Tibial artery (tissue), 4 donors: ENCODE measurements around the gene PTPRG.

Source experiments
- DNase-seq, 2 donors: peaks; one replicate each; pipeline ENCODE4 v3.0.0-alpha.2; 2019
- H3K27ac ChIP-seq, 2 donors: fragments of 200-600 bp; sonication (generic) in 1 of 2; 1 replicate in 1 of 2; 2 replicates in 1 of 2; pipeline ENCODE4 v1.5.1; 2018 to 2019; ENCODE audit warnings: mild to moderate bottlenecking in 1 of 2
- H3K27me3 ChIP-seq, 2 donors: fragments of 200-600 bp; sonication (generic) in 1 of 2; one replicate each; pipeline versions ENCODE4 v1.5.1 to v1.6.0; 2016 to 2019
- H3K36me3 ChIP-seq, 3 donors: fragments of 200-600 bp; sonication (generic) in 2 of 3; one replicate each; pipeline ENCODE4 v1.5.1; 2016 to 2019; ENCODE audit warnings: mild to moderate bottlenecking in 2 of 3
- H3K4me1 ChIP-seq, 4 donors: fragments of 200-600 bp; sonication (generic) in 2 of 4; 1 replicate in 3 of 4; 2 replicates in 1 of 4; pipeline ENCODE4 v1.5.1; 2016 to 2019
- H3K4me3 ChIP-seq, 2 donors: fragments of 200-600 bp; sonication (generic) in 1 of 2; 1 replicate in 1 of 2; 2 replicates in 1 of 2; pipeline ENCODE4 v1.5.1; 2018 to 2019; ENCODE audit warnings: mild to moderate bottlenecking in 2 of 2
- H3K9me3 ChIP-seq, 3 donors: fragments of 200-600 bp; sonication (generic) in 1 of 3; one replicate each; pipeline ENCODE4 v1.5.1; 2016 to 2019
- intact Hi-C: fragments of 100-400 bp; cut with DNase I; formaldehyde crosslinking; loops from one replicate; pipeline ENCODE4 v1.15.0; 2023; ENCODE audit warnings: low total_unique reads
- TF ChIP-seq, protein P1 (sequence below), 2 experiments: fragments of 200-600 bp in 1 of 2; fragments of 450-650 bp in 1 of 2; IDR thresholded peaks; one replicate each; pipeline ENCODE4 v1.5.1; 2017 to 2019; ENCODE audit warnings: antibody characterized with exemption in 2 of 2, mild to moderate bottlenecking in 1 of 2, moderate library complexity in 1 of 2

The PTPRG gene

DNA sequence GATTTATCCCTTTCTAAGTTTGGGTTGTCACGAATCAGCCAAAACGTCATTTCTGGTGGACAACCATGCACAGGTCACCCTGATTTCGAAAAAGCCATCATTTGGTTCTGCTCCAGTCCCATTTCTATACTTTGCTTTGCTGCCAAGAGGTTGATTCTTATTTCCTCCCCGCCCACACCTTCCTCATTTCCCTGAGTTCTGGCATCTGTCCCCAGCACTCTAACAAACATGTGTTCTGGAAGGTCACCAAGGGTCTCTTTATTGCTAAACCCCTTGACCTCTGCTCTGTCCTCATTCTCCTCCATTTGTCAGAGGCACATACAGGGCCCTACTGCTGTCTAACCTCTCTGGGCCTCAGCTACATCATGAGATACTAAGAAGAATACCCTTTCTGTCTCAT is 36.4 kb upstream of the PTPRG start:
- TF ChIP-seq, protein P1, sequence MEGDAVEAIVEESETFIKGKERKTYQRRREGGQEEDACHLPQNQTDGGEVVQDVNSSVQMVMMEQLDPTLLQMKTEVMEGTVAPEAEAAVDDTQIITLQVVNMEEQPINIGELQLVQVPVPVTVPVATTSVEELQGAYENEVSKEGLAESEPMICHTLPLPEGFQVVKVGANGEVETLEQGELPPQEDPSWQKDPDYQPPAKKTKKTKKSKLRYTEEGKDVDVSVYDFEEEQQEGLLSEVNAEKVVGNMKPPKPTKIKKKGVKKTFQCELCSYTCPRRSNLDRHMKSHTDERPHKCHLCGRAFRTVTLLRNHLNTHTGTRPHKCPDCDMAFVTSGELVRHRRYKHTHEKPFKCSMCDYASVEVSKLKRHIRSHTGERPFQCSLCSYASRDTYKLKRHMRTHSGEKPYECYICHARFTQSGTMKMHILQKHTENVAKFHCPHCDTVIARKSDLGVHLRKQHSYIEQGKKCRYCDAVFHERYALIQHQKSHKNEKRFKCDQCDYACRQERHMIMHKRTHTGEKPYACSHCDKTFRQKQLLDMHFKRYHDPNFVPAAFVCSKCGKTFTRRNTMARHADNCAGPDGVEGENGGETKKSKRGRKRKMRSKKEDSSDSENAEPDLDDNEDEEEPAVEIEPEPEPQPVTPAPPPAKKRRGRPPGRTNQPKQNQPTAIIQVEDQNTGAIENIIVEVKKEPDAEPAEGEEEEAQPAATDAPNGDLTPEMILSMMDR (IDR thresholded peaks at IDR 0.05) = no peak
- Histone ChIP-seq H3K9me3 (no peaks in the 10 kb centered on the region), H3K4me3 (no peak overlapping the region), H3K27ac (no peak overlapping the region), H3K36me3 (no peaks in the 10 kb centered on the region), H3K27me3 (no peaks in the 10 kb centered on the region), H3K4me1 (peaks cover 0 to 8% (median 0%) of the 10 kb centered on the region in 4 donors)
- DNase-seq = no peak
- intact Hi-C loops = no loop called here

- intact Hi-C loops = no loop called here
- Histone ChIP-seq H3K4me1 (peaks cover 0 to under 1% (median 0%) of the 10 kb centered on the region in 4 donors), H3K36me3 (no peaks in the 10 kb centered on the region)
Observed at GRCh38 chr3:61526308-61526707, 35.1 kb upstream of the PTPRG start.

DNA sequence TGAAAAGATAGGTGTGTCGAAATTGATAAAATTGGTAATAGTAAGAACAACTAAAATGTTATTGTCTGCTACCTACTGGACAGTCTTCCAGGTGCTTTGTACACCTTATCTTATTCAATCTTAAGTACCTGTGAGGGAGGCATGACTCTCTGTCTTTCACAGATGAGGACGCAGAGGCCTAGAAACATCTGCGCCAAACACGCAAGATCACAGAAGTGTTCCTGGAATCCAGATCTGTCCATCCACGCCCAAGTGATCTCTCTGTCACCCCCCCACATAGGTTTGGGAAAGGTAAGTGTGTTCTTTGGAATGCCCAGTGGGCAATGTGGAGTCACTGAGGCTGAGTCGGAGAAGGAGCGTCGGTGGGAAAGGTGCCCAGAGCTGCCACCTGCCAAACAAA is 34.4 kb upstream of the PTPRG start:
- H3K4me3 ChIP-seq = no peak overlapping the region
- TF ChIP-seq, protein P1 (IDR thresholded peaks at IDR 0.05) = no peak

More at GRCh38 chr3:61526308-61526707, 35.1 kb upstream of the PTPRG start:
- Histone ChIP-seq H3K4me3 (no peak overlapping the region), H3K27me3 (no peaks in the 10 kb centered on the region), H3K27ac (no peak overlapping the region), H3K9me3 (no peaks in the 10 kb centered on the region)
- TF ChIP-seq, protein P1 (IDR thresholded peaks at IDR 0.05) = no peak
- DNase-seq = no peak

DNA sequence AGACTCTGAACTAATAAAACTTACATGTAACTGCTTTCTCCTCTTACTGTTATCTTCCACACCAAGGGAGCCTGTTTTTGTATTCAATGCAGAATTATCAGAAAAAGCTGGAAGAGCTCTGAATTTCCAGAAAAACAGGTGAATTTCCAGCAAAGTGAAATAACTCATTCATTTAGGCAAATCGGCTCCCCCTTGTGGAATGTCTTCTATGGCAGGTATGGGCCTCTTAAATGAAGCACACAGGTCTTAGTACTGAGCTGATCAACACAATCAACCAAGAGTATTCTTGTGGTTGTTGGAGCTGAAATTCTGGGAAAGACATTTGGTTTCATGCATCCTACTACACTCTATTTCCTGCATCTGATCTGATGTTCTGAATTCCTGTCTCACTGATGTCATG is 31.0 kb upstream of the PTPRG start:
- intact Hi-C loops = no loop called here
- DNase-seq = no peak
- H3K9me3 ChIP-seq = no peaks in the 10 kb centered on the region

More for the DNA sequence above, 34.4 kb upstream of the PTPRG start:
- H3K9me3 ChIP-seq = no peaks in the 10 kb centered on the region
- no peaks in the 10 kb centered on the region for H3K27me3 ChIP-seq
- DNase-seq = no peak
- intact Hi-C loops = no loop called here
- H3K36me3 ChIP-seq = no peaks in the 10 kb centered on the region
- H3K4me1 ChIP-seq = no peaks in the 10 kb centered on the region
- H3K27ac ChIP-seq = no peak overlapping the region

DNA sequence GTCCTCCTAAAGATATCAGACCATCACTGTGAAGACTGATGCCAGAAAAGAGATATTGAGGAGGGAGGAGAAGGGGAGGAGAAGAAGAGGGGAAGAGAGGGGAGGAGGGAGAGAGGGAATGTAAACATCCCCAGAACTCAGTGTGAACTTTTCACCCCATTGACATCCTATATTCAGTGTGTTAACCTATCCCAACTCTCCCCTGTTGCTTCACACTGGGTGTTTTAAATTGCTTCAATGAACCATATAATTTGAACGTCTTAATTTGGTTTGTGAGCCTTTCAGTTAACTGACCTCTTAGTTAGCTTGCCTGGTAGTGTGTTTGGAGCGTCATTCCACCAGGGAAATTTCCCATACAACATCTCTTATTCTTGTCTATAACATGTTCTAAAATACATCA is 29.8 kb upstream of the PTPRG start:
- TF ChIP-seq, protein P1 (IDR thresholded peaks at IDR 0.05) = no peak
- no peak overlapping the region for H3K4me3 ChIP-seq
- no peaks in the 10 kb centered on the region for H3K36me3 ChIP-seq
- H3K27ac ChIP-seq = no peak overlapping the region
- H3K9me3 ChIP-seq = no peaks in the 10 kb centered on the region
- intact Hi-C loops = no loop called here
- no peaks in the 10 kb centered on the region for H3K27me3 ChIP-seq
- DNase-seq = no peak
- no peaks in the 10 kb centered on the region for H3K4me1 ChIP-seq

More for the DNA sequence above, 31.0 kb upstream of the PTPRG start:
- Histone ChIP-seq H3K4me3 (no peak overlapping the region), H3K4me1 (no peaks in the 10 kb centered on the region), H3K27me3 (no peaks in the 10 kb centered on the region), H3K27ac (no peak overlapping the region), H3K36me3 (no peaks in the 10 kb centered on the region)
- TF ChIP-seq, protein P1 (IDR thresholded peaks at IDR 0.05) = peak; percentile 38 to 42
